ENCODE measurements around the gene PDPK1. TPM values are rescaled to one million over a fixed set of nuclear protein-coding genes. Genes with fewer than 3 reads are reported as not detected.
A peak's percentile ranks its signal among the peaks of the same experiment; 100 is the strongest.
"Not testable (repeated sequence)": the region's sequence is repeated elsewhere in the genome, so short reads cannot be mapped to it uniquely, and the experiment has no call there.

Gene PDPK1
- total and polyA plus RNA-seq, 2 experiments from 2014 or later = 19.3 to 25.8 TPM

DNA sequence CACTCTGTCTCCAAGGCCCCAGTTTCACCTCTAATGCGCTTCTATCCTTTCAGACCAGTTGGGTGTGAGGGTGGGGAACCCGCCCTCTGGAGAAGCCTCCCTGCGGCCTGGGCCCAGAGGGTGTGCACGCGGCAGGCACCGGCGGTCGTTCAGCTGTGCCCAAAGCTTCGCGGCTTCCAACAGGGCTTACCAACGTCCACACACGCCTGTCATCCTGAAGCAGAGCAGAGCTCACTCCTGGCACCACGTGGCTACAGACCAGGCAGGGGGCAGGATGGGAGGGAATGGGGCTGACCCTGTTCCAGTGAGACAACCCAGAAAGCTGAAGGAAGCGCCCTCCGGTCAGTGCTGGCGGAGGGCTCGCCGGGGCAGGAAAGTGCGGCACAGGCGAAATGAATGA is 81.1 kb downstream of the PDPK1 start:
- not testable (repeated sequence) for H4K20me1 ChIP-seq (replicated peaks; ENCODE audit: insufficient read depth); H2AFZ ChIP-seq; ATAC-seq; H3K27ac ChIP-seq (ENCODE audit: low read depth); DNase-seq (ENCODE audit: low spot score); H3K4me3 Mint-ChIP-seq; H3K4me1 Mint-ChIP-seq; H3K79me2 ChIP-seq (replicated peaks; ENCODE audit: insufficient read depth); H3K36me3 ChIP-seq (ENCODE audit: insufficient read depth); H3F3A ChIP-seq (replicated peaks; ENCODE audit: low read depth); H3K27me3 Mint-ChIP-seq (ENCODE audit: insufficient read depth, low read depth, poor library complexity); H3K4me2 ChIP-seq; H3K9me3 Mint-ChIP-seq; H3K27ac Mint-ChIP-seq; H3K27me3 ChIP-seq (ENCODE audit: insufficient read depth); H3K4me3 ChIP-seq; H3K4me1 ChIP-seq (ENCODE audit: insufficient read depth); H3K9me2 ChIP-seq (ENCODE audit: insufficient read depth)
- peaks cover 17% of the 10 kb centered on the region for H3K36me3 Mint-ChIP-seq (ENCODE audit: low read depth)

DNA sequence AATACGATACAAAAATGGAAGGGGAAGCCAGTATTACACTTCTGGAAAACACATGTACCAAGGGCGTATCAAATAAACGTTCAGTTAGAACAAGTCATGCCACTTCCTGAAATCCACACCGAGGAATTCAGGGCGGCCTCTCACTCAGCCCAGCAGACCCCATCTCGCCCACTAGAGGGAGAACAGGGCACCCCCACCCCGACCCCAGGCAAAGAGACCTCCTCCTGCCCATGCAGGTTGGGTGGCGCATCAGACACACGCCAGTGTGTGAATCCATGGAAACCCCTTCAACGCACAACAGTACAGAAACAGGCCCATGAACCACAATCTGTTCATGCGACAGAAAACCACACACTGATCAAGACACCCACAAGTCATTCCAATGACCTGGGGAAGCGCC is 81.8 kb downstream of the PDPK1 start:
- not testable (repeated sequence) for H3K36me3 ChIP-seq (ENCODE audit: insufficient read depth); H3K4me2 ChIP-seq

DNA sequence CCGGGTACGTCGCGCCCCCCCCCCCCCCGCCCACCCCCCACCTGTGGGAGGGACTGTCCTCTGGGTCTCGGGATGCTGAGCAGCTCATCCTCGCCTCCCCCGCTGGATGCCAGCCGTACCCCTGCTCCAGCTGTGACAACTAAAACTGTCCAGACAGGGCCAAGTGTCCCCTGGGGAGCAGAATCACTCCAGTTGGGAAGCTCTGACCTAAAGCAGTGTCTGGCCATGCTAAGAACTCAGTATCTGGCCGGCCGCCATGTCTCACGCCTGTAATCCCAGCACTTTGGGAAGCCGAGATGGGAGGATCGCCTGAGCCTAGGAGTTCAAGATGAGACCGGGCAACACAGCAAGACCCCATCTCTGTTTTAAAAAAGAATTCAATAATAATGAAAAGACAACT is 83.0 kb downstream of the PDPK1 start:
- H3K27ac ChIP-seq (ENCODE audit: low read depth); H3K4me3 Mint-ChIP-seq; H3K4me1 Mint-ChIP-seq; H4K20me1 ChIP-seq (replicated peaks; ENCODE audit: insufficient read depth); DNase-seq (ENCODE audit: low spot score); H3K27me3 ChIP-seq (ENCODE audit: insufficient read depth); H3K27ac Mint-ChIP-seq; H2AFZ ChIP-seq; H3K4me1 ChIP-seq (ENCODE audit: insufficient read depth); H3K36me3 ChIP-seq (ENCODE audit: insufficient read depth); H3K4me2 ChIP-seq; H3K4me3 ChIP-seq; ATAC-seq; H3K27me3 Mint-ChIP-seq (ENCODE audit: insufficient read depth, low read depth, poor library complexity); H3F3A ChIP-seq (replicated peaks; ENCODE audit: low read depth); H3K9me2 ChIP-seq (ENCODE audit: insufficient read depth); H3K9me3 Mint-ChIP-seq; H3K79me2 ChIP-seq (replicated peaks; ENCODE audit: insufficient read depth); H3K36me3 Mint-ChIP-seq (ENCODE audit: low read depth): not testable (repeated sequence)

More for the DNA sequence above, 81.8 kb downstream of the PDPK1 start:
- not testable (repeated sequence) for H3F3A ChIP-seq (replicated peaks; ENCODE audit: low read depth); H3K4me1 ChIP-seq (ENCODE audit: insufficient read depth); H3K27me3 ChIP-seq (ENCODE audit: insufficient read depth); H3K79me2 ChIP-seq (replicated peaks; ENCODE audit: insufficient read depth); H3K4me3 Mint-ChIP-seq; H3K4me3 ChIP-seq; H3K9me3 Mint-ChIP-seq; H3K27ac Mint-ChIP-seq; H2AFZ ChIP-seq; H3K9me2 ChIP-seq (ENCODE audit: insufficient read depth); H3K27ac ChIP-seq (ENCODE audit: low read depth); H3K27me3 Mint-ChIP-seq (ENCODE audit: insufficient read depth, low read depth, poor library complexity); H4K20me1 ChIP-seq (replicated peaks; ENCODE audit: insufficient read depth); H3K4me1 Mint-ChIP-seq
- peak; percentile 89 for ATAC-seq
- peaks cover 16% of the 10 kb centered on the region for H3K36me3 Mint-ChIP-seq (ENCODE audit: low read depth)
- DNase-seq (ENCODE audit: low spot score) = peak; percentile 51
- TF ChIP-seq, protein P1, sequence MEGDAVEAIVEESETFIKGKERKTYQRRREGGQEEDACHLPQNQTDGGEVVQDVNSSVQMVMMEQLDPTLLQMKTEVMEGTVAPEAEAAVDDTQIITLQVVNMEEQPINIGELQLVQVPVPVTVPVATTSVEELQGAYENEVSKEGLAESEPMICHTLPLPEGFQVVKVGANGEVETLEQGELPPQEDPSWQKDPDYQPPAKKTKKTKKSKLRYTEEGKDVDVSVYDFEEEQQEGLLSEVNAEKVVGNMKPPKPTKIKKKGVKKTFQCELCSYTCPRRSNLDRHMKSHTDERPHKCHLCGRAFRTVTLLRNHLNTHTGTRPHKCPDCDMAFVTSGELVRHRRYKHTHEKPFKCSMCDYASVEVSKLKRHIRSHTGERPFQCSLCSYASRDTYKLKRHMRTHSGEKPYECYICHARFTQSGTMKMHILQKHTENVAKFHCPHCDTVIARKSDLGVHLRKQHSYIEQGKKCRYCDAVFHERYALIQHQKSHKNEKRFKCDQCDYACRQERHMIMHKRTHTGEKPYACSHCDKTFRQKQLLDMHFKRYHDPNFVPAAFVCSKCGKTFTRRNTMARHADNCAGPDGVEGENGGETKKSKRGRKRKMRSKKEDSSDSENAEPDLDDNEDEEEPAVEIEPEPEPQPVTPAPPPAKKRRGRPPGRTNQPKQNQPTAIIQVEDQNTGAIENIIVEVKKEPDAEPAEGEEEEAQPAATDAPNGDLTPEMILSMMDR (conservative IDR thresholded peaks at IDR 0.05; ENCODE audit: low read depth in 2 of 2) = peak; percentile 27 to 39

DNA sequence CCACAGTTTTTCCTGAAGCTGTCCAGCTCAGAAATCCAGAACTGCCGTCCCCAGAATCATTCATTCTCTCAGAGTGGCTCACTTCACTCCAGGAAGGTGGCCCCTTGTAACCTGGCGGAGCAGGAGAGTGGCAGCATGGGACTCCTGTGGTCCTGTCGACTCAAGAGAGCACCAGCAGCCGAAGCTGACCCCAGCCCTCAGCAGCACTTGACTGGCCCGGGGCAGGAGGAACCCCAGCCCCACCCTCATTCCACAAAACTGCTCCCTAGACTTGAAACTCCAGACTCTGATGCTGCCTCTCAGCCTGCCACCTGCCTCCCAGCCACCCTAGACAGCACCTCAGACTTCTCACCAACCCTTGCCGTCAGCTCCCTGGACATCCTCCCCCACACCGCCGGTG is 83.6 kb downstream of the PDPK1 start:
- H3K4me1 Mint-ChIP-seq; DNase-seq (ENCODE audit: low spot score); H2AFZ ChIP-seq; H3K4me3 ChIP-seq; ATAC-seq; H3K27ac ChIP-seq (ENCODE audit: low read depth); H3K4me1 ChIP-seq (ENCODE audit: insufficient read depth); H3K36me3 ChIP-seq (ENCODE audit: insufficient read depth); H3F3A ChIP-seq (replicated peaks; ENCODE audit: low read depth); H3K9me2 ChIP-seq (ENCODE audit: insufficient read depth); H3K9me3 Mint-ChIP-seq; H3K27ac Mint-ChIP-seq; H3K79me2 ChIP-seq (replicated peaks; ENCODE audit: insufficient read depth); H4K20me1 ChIP-seq (replicated peaks; ENCODE audit: insufficient read depth); H3K4me2 ChIP-seq; H3K36me3 Mint-ChIP-seq (ENCODE audit: low read depth); H3K27me3 Mint-ChIP-seq (ENCODE audit: insufficient read depth, low read depth, poor library complexity); H3K4me3 Mint-ChIP-seq; H3K27me3 ChIP-seq (ENCODE audit: insufficient read depth): not testable (repeated sequence)

DNA sequence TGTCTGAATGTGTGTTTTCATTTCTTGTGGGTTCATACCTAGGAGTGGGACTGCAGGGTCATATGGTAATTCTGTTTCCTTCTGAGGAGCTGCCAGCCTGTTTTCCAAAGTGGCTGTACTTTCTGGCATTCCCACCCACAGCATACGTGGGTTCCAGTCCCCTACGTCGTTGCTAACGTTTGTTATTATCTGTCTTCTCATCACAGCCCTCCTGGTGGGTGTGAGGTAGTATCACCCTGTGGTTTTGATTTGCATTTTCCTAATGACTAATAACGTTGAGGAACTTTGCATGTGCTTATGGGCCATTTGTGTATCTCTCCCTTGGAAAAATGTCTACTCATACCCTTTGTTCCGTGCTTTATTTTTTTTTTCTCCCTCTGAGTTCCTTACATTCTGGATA is 89.3 kb downstream of the PDPK1 start:
- H3K4me3 Mint-ChIP-seq; H3K27me3 ChIP-seq (ENCODE audit: insufficient read depth); H3K4me1 Mint-ChIP-seq; H3K4me1 ChIP-seq (ENCODE audit: insufficient read depth); H2AFZ ChIP-seq; H3K27ac ChIP-seq (ENCODE audit: low read depth); H3F3A ChIP-seq (replicated peaks; ENCODE audit: low read depth); H3K4me3 ChIP-seq; ATAC-seq; H3K27ac Mint-ChIP-seq; DNase-seq (ENCODE audit: low spot score); H3K36me3 ChIP-seq (ENCODE audit: insufficient read depth); H3K9me3 Mint-ChIP-seq; H3K9me2 ChIP-seq (ENCODE audit: insufficient read depth); H3K36me3 Mint-ChIP-seq (ENCODE audit: low read depth); H3K27me3 Mint-ChIP-seq (ENCODE audit: insufficient read depth, low read depth, poor library complexity); H3K4me2 ChIP-seq; H3K79me2 ChIP-seq (replicated peaks; ENCODE audit: insufficient read depth); H4K20me1 ChIP-seq (replicated peaks; ENCODE audit: insufficient read depth): not testable (repeated sequence)

DNA sequence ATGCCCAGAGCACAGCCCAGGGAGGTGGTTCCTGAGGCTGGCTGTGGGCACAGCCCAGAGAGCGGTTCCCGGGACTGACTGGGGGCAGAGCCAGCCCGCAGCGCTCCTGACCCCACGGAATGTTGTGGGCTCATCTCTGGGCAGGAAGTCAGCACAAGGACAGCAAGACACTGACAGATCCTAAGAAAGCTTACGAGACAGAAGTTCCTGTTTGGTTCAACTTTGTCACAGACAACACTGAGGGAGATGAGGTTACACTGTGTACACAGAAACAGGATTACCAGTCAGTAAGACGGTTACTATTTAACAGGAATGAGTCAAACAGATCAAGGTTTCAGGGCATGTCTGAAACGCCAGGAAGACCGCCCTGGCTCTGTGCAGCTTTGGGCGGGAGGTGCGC is 93.4 kb downstream of the PDPK1 start:
- H3K27me3 ChIP-seq (ENCODE audit: insufficient read depth); H3F3A ChIP-seq (replicated peaks; ENCODE audit: low read depth); H3K27me3 Mint-ChIP-seq (ENCODE audit: insufficient read depth, low read depth, poor library complexity); H3K9me2 ChIP-seq (ENCODE audit: insufficient read depth); ATAC-seq; H3K79me2 ChIP-seq (replicated peaks; ENCODE audit: insufficient read depth); H3K4me3 ChIP-seq; H3K4me2 ChIP-seq; H3K36me3 ChIP-seq (ENCODE audit: insufficient read depth); H3K9me3 Mint-ChIP-seq; DNase-seq (ENCODE audit: low spot score); H3K4me1 ChIP-seq (ENCODE audit: insufficient read depth); H2AFZ ChIP-seq; H3K36me3 Mint-ChIP-seq (ENCODE audit: low read depth); H3K27ac ChIP-seq (ENCODE audit: low read depth); H3K4me3 Mint-ChIP-seq; H3K4me1 Mint-ChIP-seq; H3K27ac Mint-ChIP-seq; H4K20me1 ChIP-seq (replicated peaks; ENCODE audit: insufficient read depth): not testable (repeated sequence)

Measured in GM23338 (cell line).